ENCODE data around the gene EDRF1.
A peak's percentile ranks its signal among the peaks of the same experiment; 100 is the strongest.
"Not testable (repeated sequence)": the region's sequence is repeated elsewhere in the genome, so short reads cannot be mapped to it uniquely, and the experiment has no call there.

EDRF1 gene, protein sequence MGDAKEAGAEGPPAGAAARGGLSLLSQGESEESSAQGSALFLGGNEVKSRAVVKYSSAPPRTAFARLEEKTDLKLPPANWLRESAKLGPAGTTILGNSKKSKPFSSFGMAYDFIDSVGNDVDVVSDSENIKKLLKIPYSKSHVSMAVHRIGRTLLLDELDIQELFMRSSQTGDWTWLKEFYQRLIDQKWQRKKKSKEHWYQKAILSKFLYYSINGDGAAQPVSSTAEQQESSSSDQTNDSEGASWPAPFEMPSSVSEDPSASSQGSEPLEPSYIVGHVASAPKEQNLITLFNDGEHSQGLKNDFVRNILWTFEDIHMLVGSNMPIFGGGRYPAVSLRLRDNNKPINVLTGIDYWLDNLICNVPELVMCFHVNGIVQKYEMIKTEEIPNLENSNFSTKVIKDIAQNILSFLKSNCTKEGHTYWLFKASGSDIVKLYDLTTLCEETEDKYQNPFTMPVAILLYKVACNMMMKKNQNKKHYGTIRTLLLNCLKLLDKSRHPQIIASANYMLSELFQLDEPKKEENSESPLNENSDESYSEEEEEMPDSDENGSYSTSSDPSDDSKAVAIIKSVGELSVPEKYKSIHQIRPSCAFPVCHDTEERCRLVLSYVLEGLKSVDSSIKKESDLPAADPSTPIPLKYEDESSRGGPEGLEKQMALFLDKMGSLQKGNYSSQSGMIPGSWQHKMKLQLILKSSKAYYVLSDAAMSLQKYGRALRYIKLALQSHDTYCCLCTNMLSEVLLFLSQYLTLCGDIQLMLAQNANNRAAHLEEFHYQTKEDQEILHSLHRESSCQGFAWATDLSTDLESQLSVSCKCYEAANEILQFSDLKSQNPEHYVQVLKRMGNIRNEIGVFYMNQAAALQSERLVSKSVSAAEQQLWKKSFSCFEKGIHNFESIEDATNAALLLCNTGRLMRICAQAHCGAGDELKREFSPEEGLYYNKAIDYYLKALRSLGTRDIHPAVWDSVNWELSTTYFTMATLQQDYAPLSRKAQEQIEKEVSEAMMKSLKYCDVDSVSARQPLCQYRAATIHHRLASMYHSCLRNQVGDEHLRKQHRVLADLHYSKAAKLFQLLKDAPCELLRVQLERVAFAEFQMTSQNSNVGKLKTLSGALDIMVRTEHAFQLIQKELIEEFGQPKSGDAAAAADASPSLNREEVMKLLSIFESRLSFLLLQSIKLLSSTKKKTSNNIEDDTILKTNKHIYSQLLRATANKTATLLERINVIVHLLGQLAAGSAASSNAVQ

DNA sequence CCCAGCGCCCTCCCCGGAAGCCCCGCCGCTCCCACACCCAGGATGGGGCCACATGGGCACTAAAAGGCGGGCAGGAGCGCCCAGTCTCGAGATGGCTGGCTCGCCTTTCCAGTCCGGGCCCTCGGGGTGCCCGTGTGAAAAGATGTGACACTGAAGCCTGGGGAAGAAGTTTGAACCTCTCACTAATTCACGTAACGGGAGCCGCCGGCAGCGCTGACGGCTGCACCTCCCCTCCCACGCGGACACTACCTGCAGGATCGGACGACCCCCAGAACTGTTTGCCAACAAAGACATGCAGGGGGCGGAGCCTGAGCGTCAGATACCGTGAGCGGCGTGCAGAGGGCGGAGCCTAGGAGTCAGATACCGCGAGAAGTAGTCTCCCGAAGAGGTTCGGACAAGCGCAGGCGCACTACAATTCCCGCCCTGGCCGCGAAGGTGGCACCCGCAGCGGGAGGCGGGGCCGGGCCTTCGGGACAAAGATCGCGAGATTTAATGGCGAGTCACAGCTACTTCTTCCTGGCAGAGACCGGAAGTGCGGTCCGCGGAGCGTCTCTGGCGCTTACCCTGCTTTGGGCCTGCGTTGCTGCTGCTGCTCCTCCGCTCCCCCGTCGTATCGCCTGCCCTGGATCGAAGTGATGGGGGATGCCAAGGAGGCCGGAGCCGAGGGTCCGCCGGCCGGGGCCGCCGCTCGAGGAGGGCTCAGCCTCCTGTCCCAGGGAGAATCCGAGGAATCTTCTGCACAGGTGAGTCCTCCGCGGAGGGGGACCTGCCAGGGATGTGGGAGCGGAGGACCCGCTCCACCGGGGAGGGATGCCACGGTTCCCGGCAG, at the start of gene EDRF1:
TSS of gene EDRF1 (plus strand) at position 537 of the 829 bp plus-strand sequence. CDS start at position 636, 99 bp downstream.
- peak; percentile 99 for DNase-seq (ENCODE audit: low read depth)

DNA sequence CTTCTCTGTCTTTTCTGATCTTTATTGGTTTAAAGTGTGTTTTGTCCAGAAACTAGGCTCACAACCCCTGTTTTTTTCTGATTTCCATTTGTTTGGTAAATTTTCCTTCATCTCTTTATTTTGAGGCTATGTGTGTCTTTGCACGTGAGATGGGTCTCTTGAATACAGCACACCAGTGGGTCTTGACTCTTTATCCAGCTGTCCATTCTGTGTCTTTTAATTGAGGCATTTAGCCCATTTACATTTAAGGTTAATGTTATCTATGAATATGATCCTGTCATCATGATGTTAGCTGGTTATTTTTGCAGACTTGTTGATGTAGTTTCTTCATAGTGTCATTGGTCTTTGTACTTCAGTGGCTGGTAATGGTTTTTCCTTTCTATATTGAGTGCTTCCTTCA, 46.6 kb upstream of the EDRF1 start:
- DNase-seq (ENCODE audit: low read depth): no peak

DNA sequence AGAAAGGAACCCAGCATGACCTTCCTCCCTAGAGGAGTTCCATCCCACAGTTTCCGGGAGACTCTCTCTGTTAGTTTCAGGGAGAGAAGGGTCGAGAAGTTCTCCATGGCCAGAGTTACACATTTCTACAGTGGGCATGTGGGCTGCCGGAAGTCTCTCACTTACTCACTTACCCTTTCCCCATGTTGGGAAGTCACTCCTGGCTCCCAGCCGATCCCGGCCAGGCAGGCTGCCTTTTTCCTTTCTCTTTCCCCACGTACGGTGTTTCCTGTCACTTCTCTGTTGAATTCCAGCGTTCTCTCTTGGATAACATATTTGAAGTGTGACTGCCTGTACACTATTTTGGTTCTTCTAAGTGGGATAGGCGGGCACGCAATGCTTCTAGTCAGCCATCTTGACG, 40.1 kb upstream of the EDRF1 start:
- no peak for DNase-seq (ENCODE audit: low read depth)

DNA sequence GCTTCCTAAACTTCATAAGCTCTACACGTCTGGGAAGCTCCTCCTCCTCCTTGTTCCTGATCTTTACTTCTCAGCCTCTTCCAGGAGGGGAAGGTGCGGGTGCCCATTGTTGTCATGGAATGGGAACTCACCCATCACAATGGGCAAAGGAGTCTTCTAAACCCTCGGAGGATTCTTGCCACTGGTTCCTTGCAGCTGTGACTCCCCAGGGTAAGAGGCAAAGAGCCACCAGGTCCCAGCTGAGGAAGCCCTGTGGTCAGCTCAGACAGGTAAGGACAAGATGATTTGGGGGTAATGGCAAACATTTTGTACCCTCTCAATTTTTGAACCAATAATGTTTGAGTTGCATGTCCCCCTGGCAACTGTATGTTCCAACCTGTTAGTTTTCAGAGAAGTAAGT, 36.4 kb upstream of the EDRF1 start, which contains the start of gene TEX36:
TSS of gene TEX36 (minus strand) at position 101 of the 400 bp plus-strand sequence. CDS start 174 bp downstream, outside the sequence.
- no peak for DNase-seq (ENCODE audit: low read depth)

DNA sequence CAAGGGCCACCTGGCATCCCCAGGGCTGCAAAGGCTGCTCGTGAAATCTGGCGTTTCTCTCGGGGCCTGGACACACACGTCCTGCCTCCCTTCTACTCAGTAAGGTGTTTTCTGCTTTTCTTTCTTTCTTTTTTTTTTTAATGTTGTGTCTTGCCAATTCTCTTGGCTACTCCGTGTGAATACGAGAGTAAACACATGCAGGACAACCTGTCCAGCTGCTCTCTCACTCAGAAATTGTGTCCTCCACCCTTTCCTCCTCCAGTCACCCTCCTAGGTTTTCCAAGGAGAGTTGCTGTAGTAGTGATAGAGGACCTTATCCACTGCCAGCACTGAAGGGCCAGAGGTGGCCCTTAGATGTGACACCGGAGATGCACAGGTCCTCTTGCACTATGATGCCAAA, 35.7 kb upstream of the EDRF1 start:
- no peak for DNase-seq (ENCODE audit: low read depth)

DNA sequence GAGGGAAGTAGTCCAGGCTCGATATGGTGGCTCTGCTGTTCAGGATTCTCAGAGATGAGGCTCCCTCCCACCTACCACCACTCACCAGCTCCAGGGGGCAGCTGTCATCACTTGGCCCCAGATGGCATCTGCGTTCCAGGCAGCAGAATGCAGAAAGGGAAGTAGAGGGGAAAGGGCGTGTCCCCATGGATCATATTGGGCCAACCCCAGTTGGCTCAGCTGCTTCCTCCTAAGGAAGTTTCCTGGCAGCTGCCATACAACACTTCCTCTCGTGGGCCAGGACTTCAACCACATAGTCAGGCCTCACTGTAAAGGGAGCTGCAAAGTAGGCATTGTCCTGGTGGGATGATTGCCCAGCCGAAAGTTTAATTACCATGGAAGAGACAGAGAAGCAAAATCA, 34.9 kb upstream of the EDRF1 start:
- no peak for DNase-seq (ENCODE audit: low read depth)

DNA sequence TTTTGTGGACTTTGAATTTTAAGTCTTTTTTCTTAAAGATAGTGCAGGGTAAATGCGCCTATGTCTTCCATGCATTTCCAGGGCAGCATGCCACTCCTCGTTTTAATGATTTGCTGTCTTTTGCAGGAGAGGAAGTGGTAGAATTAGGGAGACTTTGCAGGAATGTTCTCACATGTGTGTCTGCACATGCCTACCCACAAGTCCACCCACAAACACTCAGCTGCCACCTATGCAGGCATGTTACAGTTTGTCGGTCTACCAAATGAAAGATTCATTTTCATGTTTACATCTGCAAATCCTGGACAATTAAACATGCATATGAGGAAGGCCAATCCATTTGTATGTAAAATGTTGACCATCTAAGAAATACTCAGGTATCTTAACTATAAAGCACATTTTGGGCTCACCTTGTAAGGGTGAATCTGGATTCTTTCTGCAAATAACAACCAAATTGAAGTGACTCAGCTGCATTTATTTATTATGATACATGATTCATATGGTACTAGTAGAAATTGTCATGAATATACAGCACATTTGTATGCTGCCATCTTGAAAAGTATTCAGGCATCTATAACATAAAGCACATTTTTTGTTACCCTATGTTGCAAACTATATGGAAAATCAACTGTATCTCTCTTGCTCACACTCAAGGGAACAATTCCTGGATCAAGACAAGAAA, 31.9 kb upstream of the EDRF1 start:
- peak; percentile 14 for DNase-seq (ENCODE audit: low read depth)

DNA sequence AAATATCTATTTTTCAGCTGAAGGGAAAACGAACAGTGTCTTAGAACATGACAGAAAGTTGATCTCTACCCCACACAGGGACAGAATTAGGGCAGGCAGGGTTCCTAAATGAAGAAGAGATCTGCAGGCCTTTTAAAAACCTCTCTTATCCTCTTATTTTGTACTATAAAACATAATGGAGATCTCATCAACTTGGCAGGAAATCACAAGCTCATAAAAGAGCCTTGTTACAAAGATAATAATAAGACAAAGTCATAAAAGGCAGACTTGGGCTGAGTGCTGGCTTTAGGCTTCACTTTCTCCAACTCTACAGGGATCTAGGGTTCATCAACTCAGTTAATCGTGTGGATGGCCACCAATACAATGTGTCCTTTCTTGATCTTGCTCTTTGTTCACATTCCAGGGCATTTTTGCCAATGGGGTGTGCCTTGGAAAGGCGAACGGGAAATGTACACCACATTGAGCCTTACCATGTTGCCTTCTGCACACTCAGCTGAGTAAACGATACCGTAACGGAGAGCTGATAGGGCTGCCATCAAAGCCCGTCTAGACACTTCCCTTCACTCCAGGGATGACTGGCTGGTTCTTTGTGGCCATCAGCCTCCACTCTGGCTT, 29.4 kb upstream of the EDRF1 start:
- DNase-seq (ENCODE audit: low read depth): peak; percentile 54

DNA sequence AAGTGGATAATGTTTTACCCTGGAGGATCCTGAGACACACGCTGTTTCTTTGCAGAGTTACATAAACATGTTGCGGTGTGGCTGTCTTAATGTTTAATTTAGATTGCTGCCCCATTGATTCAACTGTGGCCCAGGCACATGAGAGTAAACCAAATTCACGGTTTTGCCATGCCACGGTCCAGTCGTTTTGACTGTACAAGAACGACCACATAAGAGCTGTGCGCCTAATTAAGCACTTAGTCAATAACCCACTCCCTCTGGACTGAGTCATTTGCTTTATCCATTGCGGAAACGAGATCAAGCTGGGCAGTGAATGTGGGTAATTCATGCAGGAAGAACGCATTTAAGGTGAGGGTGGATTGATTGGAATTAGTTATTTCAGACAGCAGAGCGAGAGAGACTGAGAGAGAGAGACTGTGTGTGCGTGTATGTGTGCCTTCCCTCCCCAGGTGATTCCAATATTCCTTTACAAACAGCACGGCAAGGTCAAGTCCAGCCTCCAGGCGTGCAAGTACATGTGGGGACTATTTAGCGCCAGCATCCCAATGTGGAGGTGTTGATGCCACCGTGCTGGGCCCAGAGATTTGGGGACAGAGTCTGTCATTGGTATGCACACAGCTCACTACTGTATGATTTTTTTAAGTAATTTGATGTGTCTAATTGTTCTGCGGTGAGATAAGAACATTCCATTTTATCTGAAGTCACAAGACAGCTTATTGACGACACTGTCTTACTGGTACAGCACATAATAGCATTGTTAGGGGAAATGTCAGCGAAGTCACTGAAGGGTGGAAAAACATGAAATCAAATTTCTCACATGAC, 28.1 kb upstream of the EDRF1 start:
- DNase-seq (ENCODE audit: low read depth): peak; percentile 85

DNA sequence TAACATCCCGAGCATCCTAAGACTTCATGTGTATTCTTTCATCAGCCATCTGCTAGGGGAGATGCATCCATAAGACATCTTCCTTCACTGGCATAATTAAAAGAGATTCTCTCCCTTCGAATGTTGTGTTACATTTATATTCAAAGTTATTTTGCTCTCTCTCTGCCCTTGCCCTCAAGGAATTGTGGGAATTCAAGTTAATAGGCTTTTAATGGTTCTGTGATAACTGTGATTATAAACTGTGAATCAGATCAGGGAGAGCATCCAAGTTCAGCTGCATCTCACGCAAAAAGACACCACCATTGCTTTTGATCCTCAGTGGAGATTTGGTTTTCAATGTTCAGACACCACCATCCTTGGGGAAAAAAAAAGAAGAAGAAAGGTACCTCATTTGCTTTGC, 27.3 kb upstream of the EDRF1 start:
- peak; percentile 85 for DNase-seq (ENCODE audit: low read depth)

DNA sequence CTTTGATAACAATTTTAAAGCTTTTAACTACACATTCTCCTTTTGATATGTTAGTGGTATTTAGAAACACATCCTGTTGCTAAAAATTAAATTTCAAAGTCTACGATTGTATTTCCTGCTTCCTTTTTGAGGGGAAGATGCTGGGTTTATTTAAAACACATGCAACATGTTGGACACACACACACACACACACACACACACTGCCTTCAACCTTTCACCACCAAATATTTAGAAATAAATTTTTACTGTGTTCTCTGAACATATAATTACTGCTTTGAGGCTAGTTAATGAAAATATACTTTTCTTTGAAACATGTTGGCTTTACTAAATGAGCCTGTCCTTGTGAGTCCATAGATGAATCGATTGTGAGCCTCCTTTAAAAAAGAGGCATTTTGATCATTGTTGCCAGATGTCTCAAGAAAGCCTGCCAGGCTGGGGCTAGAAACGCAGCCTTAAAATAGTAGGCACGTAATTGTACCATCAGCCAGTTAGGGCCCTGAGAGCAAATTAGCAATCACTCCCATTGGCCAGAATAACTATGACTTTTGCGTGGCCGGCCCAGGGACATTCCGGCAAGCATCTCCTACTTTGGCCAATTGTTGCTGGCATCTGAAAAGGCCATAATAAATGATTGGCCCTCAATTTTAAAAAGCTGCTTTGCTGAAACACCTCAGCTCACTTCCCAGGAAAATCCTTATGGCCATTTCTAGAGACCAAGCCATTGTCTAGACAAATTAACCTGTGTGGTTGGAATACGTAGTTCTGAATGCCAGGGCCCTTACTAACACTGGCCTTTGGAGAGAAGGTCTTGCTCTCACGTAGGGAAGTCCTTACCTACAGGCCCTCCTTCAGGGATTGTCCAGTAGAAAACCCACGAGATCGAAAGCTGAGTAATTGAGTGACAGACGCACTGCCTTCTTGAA, 26.6 kb upstream of the EDRF1 start:
- DNase-seq (ENCODE audit: low read depth): peak; percentile 90

DNA sequence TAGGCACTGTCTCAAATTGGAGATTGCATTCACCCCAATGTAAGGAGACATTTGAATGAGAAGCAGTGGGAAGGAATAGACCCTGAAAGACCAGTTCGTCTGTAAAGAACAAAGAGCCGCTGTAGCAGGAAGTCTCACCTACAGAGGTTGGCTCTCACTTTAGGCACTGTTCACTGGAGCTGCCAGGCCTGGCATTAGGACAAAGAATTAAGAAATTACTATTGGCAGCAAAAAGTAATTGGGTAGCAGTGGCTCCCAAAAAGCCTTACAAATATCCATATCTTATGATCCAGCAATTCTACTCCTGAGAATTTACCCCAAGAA, 26.0 kb upstream of the EDRF1 start:
- no peak for DNase-seq (ENCODE audit: low read depth)

DNA sequence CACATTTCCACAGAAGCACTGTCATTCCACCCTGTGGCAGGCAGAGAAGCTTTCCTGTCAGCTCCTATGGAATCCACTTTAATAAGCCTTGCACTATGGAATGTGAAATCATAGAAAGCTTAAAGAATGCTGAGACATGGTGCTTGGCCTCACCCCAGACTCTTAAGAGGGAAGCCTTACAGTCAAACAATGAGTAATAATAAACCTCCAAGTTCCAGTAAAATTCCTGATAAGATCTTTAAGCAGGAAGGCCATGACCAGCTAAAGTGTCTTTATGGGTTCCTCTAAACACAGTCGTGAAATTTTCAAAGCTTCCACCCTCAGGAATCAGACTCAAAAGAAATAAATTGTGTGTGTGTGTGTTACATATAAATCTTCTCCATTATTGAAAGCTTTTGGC, 24.6 kb upstream of the EDRF1 start:
- peak; percentile 99 for DNase-seq (ENCODE audit: low read depth)

DNA sequence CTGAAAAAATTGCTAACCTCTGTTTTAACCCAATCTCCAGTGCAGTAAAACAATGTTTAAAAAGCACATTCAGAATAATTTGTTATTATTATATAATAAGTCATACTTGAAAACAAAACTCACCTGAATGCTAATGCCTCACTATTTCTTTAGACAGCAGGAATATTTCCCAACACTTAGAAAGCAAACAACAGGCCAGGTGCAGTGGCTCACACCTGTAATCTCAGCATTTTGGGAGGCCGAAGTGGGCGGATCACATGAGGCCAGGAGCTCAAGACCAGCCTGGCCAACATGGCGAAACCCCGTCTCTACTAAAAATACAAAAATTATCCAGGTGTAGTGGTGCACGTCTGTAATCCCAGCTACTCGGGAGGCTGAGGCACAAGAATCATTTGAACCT, 22.6 kb upstream of the EDRF1 start:
- DNase-seq (ENCODE audit: low read depth): not testable (repeated sequence)

DNA sequence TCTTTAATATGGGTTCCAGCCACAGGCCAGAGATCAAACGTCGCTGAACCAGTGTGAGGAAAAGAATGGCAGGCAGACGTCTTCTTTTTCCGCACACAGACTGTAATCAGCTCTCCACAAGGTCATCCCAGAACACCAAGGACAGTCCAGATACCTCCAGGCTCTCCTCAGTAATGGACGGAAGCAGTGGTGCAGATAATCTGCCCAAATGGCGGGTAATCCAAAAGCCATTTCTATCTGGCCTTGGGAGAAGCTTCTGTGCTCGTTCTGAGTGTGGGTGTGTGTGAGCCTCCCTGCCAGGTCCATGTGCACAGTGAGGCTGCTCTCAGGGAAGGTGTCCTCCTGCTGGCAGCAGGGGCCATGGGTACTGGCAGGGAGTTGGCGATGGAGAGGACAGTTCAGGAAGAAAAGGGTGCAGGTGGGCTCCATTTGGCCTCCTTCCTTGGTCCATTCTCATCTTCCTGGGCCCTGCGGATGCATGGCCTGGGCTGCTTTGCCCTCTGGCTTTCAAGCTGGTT, 21.0 kb upstream of the EDRF1 start:
- no peak for DNase-seq (ENCODE audit: low read depth)

DNA sequence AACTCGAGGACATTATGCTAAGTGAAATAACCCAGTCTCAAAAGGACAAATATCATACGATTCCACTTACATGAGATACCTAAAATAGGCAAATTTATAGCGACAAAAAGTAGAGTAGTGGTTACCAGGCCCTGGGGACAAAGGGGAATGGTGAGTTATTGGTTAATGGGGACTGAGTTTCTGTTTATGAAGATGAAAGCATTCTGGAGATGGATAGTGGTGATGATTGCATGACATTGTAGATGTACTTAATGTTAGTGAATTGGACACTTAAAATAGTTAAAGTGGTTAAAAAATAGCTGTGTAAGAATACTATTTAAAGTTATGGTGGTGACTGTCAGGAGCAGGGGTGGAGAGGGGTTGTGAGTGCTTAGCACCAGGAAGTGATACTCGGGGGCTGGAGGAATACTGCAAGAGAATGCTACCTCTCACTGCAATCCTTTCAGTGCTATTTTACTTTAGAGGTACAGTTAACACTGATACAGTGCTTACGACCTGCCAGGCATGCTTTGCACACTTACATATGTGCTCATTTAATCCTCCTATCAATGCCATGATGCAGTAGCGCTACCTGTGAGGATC, 19.9 kb upstream of the EDRF1 start:
- no peak for DNase-seq (ENCODE audit: low read depth)

DNA sequence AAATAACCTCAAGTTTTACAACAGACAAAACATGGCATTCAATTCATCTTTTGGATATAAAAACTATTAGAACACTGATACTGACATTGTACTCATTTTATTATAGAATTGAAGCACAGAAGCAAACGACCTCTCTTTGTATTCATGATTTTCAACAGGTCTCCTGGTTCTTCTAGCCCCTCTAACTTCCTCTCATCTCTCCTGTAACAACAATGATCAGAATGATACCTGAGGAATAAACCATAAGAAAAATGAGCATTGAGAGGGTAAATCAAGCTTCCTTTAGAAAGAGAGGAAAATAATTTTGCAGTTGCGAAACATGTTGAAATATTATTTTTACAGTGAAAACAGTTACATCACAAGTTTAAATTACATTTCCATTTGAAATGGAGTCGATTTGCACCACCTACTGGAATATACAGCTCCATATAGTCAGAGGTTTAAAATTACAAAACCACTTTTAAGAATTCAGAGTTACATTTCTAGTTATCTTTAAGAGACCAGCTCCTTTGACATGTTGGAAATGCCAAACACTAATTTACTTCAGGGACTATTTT, 19.1 kb upstream of the EDRF1 start:
- peak; percentile 48 for DNase-seq (ENCODE audit: low read depth)

Measured in EH (cell line).